CD4-positive, alpha-beta T cell treated with Interleukin-17A for 4 hours (primary cell): ENCODE results near the gene GALR1.
"Not testable (repeated sequence)": the region's sequence is repeated elsewhere in the genome, so short reads cannot be mapped to it uniquely, and the experiment has no call there.

Experiments
- DNase-seq: peaks from one replicate; pipeline ENCODE4 v3.0.0-alpha.2; 2020; ENCODE audit warnings: mixed read lengths

GALR1 gene

DNA sequence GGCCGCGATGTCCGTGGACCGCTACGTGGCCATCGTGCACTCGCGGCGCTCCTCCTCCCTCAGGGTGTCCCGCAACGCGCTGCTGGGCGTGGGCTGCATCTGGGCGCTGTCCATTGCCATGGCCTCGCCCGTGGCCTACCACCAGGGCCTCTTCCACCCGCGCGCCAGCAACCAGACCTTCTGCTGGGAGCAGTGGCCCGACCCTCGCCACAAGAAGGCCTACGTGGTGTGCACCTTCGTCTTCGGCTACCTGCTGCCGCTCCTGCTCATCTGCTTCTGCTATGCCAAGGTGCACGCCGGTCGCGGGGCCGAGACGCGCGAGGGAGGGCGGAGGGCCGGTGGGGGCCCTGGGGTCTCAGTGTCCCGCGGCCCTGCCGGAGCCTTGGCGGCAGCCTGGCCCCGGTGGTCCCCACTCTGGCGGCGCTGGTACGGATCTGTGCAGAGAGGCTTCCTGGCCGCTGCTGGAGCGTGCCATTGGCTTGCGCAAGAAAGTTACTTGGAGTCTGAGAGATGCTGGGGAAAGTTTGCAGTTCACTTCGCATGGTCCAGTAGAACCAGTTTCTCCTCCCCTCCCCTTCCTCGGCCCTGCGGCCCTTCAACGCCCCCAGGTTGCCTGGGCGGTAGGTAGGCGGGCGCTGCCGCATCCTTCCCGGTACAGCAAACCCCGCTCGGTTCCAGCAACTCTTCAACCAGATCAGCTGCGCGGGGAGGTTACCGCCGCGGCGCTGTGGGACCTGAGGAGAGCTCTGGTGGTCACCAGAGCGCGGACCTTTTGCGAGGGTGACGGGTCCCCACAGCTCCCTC, 1.5 kb downstream of the GALR1 start:
- DNase-seq, result no peak

GRCh38 chr18:77251730-77252050, 2.0 kb downstream of the GALR1 start:
- no peak for DNase-seq

- no peak for DNase-seq
These were observed 5.2 kb downstream of the GALR1 start for GRCh38 chr18:77254711-77255405.

DNA sequence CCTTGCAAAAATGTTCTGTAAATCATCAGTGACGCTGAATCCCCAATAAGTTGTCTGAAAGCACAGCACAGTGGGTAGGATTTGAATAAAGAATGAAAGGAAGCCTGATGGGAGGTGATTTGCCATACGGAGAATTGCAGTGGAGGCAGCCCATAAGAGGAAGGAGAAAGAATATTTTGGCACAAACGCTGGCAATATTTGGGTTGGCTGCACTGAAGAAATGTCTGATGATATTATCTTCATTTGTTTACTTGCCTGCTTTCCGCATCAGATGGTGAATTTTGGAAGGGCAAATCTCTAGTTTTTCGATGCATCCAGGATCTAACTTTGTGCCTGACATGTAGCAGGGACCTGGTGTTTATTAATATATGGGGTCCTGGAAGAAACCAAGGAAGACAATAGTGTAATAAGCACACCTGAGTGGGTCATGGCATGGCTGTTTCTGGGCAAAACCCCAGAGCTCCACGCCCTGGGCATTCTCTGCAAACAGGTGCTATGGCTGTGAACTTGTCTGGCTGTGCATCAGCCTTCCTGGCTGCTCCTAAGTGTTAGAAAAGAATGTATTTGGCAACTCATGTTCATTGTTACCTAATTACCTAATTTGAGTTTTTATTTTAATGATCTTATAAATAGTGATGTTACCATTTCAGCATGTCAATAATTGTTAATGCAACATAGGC, 5.9 kb downstream of the GALR1 start:
- no peak for DNase-seq

- DNase-seq, result no peak
These were observed 13.2 kb downstream of the GALR1 start for GRCh38 chr18:77262643-77263465.

DNA sequence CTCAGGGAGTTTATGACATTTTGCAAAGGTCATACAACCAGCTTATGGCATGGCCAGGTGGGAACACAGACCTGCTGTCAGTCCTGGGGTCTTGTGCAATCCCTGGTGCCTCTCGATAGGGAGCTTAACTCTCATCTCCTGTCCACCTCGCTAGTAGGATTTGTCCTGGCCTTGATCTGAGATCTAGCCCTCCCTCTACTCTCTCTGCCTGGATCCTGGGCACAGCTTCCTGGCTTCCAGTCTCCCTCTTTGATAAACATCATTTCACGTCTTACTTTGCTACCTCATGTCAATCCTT, 13.8 kb downstream of the GALR1 start:
- no peak for DNase-seq

DNA sequence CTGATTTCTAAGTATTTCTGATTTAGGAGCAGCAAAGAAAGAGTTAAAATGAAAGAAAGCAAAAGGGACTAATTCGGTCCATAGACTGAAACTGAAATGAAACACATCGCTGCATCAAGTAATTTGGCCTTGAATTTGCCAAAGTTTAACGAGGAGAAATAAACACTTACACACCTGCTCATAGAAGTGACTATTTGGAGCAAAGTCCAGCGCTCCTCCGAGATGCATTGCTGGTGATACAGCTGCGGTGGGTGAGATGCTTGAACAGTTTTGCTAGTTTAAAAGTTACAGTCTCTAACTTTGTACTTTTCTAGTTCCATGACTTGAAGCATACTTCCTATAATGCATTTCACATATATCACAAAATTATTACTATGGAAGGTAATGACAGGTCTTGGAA, 18.3 kb downstream of the GALR1 start:
- no peak for DNase-seq

DNA sequence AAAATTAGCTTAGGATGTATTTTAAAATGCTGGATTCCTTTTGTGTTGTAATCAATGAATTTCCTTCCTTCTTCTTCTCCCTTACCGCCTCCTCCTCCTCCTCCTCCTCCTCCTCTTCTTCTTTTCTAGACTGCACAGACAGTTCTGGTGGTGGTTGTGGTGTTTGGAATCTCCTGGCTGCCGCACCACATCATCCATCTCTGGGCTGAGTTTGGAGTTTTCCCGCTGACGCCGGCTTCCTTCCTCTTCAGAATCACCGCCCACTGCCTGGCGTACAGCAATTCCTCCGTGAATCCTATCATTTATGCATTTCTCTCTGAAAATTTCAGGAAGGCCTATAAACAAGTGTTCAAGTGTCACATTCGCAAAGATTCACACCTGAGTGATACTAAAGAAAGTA, 18.8 kb downstream of the GALR1 start:
- DNase-seq, result no peak

DNA sequence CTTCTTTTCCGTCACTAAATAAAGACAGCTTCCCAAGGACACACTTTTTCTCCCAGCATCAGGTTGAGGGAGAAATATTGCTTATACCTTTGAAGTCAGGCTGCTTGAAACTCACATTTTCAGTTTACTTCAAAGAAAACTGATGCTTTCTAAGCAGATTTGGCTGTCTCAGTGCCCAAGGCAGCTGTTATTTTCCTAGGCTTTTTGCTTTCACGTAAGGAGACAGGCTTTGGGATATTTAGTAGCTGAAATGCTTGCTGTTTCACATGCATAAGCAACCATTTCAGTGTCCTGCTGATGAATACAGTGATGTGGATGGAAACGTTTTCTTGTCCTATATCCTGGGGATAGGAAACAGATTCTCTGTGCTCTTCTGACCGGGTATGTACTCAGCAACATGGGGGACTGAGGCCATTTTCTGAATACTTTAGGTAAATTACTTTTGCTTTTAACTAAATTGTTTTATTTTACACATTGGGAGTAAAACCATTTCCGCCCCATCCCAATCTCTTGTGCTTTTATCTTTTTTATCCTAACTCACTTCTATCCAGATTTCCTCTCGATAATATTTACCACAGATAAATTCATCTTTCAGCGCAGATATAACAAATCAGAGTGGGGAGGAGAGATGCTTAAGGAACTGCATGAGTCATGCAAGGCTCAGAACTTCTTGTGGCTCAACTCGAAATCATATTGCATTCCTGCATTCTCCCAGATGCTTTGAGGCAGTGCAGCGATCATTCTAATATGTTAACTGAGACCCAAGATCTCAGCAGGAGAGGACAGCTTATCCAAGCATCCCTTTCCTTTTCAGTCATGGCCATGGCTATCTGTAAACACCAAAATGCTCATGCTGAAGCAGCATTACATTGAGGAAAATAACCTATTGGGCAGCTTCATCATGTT, 22.2 kb downstream of the GALR1 start:
- no peak for DNase-seq

GRCh38 chr18:77290841-77291240, 41.2 kb downstream of the GALR1 start:
- not testable (repeated sequence) for DNase-seq

GRCh38 chr18:77298172-77298571, 48.5 kb downstream of the GALR1 start:
- no peak for DNase-seq

GRCh38 chr18:77299706-77300105, 50.1 kb downstream of the GALR1 start:
- DNase-seq, result no peak

- DNase-seq, result no peak
These were observed 50.9 kb downstream of the GALR1 start for GRCh38 chr18:77300579-77300978.

DNA sequence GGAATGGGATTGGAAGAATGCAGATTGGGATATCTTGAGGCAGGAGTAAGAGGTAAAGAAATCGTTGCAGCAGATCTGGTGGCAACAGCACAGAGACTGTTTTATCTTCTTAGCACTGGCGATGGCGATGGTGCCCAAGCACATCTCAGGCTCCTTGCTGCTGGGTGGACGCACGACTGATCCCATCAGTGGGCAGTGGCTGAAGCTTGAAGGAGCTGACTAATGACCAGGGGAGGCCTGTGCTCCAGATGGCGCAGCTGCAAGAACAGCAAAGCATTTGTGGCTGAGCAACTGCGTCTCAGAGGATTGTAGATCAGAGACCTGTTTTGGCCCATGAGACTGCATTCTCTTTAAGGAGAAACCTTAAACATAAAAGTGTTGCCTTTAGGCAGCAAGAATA, 54.6 kb downstream of the GALR1 start:
- no peak for DNase-seq

GRCh38 chr18:77305676-77306075, 56.0 kb downstream of the GALR1 start:
- DNase-seq, result no peak

GRCh38 chr18:77308216-77308615, 58.6 kb downstream of the GALR1 start:
- DNase-seq, result no peak

- DNase-seq, result no peak
These were observed 64.9 kb downstream of the GALR1 start for GRCh38 chr18:77314511-77314910.

DNA sequence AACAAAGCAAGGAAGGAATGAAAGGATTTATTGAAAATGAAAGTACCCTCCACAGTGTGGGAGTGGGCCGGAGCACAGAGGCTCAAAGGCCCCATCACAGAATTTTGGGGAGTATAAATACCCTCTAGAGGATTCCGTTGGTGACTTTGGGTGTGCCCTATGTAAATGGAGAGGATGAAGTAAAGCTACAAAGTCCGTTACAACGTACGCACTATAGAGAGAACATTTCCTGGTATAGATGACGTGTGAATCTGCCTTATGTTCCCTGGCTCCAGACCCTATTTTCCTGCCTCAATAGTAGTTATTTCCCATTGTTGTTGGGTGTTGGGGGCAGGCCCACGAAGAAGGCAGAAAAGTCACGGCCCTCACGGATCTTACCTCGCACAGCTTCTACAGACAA, 65.3 kb downstream of the GALR1 start:
- DNase-seq, result no peak

GRCh38 chr18:77316008-77316407, 66.4 kb downstream of the GALR1 start:
- DNase-seq, result no peak

DNA sequence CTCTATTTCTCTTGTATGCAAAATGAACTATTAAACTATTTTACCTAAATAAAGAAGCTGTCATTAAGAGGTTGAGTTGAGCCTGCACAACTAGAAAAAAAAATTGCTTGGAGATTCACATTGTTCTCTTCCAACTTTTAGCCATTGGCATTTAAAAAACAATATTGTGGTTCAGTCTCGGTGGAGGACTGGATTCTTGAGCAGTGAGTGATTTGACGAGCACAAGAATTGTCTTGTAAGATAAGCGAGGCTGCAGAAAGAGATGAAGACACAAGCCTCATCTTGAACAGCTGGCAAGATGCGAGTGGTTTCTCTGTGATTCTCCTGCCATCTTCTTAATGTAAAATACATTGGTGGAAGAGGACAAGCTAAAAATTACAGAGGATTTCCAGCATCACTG, 67.0 kb downstream of the GALR1 start:
- DNase-seq, result no peak

DNA sequence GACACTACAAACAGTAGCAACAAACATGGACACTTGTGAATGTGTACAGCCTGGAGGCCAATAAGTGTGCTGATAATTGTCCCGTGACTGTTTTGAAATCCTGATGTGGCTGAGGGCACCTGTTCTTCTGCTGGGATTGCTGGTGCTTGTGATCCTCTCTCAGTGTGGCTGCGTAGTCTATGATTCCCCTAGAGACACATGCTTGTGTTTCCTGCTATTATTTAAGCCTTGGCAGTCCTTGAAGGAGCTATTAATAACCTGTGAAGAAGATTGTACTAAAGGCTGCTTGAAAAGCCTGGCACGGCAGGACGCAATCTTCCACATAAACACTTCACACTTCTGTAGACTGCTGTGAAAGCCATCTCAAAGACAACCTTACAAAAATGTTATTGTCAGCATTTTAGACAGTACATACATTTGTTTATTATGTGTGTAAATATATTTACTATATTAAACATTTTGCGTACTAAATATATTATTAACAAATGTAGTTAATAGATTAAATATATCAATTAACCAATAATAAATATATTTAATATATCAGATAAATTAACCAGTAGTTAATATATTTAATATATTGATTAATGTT, 71.4 kb downstream of the GALR1 start:
- DNase-seq, result no peak
